GM21717 (cell line): ENCODE measurements around the gene ATG12.
A peak's percentile ranks its signal among the peaks of the same experiment; 100 is the strongest.
"Not testable (repeated sequence)": the region's sequence is repeated elsewhere in the genome, so short reads cannot be mapped to it uniquely, and the experiment has no call there.

ENCODE experiments used
- ATAC-seq: cut with Tn5 transposase; IDR thresholded peaks from one replicate; pipeline ENCODE4 v1.9.1; 2021; ENCODE audit warnings: mild to moderate bottlenecking, moderate library complexity; ENCODE audit not compliant: unreplicated experiment

The ATG12 gene

DNA sequence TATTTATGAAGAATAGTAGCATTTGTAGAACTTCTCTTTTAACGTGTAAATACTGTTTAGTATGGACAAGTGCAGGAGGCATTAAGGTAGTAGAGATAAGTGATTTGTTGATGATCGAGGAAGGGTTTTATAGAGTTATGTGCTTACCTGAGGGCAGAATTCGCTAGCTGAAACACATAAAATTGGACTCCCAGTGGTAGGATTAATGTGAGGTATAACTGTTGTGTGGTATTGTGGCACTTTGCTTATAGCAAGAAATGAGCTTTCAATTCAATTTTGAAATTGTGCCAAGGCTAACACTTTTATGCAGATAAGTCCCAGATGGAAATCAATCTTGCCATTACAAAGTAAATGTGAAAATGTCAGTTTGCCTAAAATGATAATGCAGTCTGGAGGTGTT, 1.6 kb upstream of the ATG12 start:
- ATAC-seq = no peak

DNA sequence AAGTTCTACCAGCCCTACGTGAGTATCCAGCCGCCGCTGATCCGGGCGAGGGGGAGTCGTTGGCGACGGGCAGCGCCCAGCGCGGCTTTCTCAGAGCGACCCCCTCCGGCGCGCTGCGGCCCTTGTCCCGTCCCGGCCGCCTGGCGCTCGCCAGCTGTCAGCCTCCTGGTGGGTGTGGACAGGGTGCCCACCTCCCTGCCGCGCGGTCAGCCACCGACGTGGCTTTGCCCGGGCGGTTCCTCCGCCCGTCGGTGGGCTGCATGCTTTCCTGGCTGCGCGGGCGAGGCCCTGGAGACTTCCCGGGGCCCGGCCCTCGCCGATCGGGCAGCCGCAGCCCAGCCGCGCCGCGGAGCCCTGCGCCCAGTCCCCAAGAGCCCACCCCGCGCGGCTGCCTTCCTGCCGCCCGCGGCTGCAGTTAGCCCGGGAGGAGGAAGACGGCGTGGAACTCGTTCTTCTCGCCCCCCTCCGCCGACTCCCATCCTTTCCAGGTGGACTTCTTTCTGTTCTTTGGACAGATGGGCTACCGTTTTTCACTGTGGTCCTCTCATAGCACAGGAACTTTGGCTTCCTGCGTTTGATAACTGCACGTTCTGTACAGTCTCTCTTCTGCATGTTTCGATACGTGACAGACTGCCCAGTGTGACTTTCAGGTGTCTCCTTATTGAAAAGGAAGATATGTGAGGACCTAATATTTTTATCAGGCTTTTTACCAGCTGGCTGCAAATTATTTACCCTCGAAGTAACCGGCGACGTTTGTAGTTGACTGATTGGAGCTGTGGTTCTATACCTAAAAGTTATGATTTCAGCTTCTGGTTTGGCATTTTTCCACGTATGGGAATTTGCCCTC, 947 bp upstream of the ATG12 start:
- peak; percentile 34 for ATAC-seq

DNA sequence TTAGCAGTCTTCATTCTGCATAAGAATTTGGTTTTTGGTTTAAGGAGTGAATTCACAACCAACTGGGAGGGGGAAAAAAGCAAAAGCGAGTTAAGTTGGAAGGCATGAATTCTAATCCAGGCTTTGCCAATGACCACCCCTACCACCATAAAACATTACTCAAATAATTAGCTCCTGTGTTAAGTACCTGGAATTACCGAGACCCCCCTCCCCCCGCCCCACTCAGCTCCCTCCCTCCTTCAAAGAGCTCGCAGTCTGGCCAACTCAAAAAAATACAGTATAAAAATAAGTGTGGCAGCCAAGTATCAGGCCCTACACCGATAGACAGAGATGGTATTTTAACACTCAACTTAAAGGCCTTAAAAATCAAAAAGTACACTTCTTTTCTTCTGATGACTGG, 492 bp downstream of the ATG12 start:
- ATAC-seq = no peak

DNA sequence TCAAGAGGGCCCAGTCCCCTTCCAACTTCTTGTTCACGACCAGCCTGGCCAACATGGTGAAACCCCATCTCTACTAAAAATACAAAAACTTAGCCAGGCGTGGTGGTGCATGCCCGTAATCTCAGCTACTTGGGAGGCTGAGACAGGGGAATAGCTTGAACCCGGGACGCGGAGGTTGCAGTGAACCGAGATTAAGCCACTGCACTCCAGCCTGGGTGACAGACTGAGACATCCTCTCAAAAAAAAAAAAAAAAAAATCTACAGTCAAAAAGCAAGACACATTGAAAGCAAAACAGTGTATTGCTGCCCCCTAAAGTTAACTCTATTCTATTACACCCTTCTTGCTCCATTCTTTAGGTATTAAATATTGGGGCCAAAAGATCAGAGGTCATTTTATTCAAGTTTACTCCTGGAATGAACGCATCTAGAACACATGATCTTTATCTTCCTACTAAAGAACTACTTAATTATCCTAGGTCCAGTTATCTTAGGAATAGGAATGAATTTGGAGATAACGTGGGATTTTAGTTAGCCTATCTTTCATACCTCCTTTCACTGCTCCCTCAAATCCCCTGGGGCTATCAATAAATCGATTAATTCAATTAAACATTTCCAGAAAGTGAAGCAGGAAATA, 2.4 kb downstream of the ATG12 start:
- ATAC-seq = peak; percentile 15

DNA sequence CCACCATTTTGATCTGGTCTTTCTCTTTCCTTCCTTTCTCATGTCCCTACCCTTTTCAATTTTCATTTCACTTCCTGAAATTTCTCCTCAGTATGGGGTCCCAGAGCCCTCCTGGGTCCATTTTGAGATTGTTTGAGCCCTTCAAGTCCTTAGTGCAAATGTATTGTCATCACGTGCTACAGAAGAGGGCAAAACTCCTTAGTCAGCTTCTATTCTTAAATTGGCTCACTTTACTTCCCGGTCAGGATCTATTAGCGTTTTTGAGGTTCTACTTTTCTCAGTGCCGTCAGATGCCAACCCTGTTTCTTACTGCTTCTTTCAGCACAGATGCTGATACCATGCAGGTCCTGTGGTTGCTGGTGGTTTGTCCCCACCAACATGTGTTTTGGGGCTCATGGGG, 5.9 kb downstream of the ATG12 start:
- ATAC-seq = no peak

DNA sequence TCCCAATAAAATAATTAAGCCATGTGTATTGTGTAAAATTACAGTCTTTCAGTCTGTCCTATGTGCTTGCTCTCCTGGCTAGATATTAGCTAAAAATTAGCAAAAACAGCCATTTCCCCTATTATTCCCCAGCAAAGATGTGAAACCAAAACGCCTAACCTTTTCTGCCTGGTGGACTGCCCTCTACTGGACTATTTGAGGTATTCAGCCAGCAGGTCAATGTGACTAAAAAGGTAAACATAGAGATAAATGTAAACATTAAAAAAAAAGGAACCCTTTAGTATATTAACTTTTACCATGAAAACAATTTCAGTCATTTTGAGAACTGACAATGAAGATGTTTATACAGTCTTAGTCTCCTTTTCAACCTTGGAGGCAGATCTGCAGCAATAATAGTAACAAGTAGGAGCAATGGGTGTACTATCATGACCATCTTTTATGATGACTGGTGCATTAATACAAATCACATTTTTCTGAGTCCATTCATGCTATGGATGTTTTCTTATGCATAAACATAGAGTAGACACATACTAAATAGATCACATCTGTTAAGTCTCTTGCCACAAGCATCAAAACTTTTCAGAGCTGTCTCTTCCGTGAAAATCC, 10.1 kb downstream of the ATG12 start:
- ATAC-seq = no peak

DNA sequence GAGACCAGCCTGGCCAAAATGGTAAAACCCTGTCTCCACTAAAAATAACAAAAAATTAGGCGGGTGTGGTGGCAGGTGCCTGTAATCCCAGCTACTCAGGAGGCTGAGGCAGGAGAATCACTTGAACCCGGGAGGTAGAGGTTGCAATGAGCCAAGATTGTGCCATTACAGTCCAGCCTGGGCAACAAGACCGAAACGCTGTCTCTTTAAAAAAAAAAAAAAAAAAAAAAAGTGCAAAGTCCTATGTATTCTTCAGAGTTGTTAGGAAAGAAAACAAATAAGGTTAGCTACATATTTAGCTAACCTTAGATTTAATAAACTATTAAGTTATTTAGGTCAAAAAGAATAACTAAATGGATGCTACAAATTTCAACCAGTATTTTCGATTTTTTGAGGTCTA, 11.5 kb downstream of the ATG12 start:
- ATAC-seq = no peak

DNA sequence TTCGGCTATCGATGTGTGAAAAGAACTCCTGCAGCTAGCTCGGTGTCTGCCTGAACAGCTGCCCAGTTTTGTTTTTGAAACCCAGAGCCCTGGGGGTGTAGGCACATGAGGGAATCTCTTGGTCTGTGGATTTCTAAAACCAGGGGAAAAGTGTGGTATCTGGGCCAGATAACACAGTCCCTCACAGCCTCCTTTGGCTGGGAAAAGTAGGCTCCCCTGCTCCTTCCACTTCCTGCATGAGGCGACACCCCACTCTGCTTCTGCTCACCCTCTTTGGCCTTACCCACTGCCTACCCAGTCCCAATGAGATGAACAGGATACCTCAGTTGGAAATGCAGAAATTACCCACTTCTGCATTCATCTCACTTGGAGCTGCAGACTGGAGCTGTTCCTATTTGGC, 15.4 kb downstream of the ATG12 start:
- ATAC-seq = no peak

DNA sequence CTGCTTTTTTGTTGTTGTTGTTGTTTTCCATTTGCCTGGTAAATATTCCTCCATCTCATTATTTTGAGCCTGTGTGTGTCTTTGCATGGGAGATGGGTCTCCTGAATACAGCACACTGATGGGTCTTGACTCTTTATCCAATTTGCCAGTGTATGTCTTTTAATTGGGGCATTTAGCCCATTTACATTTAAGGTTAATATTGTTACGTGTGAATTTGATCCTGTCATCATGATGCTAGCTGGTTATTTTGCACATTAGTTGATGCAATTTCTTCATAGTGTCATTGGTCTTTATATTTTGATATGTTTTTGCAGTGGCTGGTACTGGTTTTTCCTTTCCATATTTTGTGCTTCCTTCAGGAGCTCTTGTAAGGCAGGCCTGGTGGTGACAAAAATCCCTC, 16.4 kb downstream of the ATG12 start:
- not testable (repeated sequence) for ATAC-seq

DNA sequence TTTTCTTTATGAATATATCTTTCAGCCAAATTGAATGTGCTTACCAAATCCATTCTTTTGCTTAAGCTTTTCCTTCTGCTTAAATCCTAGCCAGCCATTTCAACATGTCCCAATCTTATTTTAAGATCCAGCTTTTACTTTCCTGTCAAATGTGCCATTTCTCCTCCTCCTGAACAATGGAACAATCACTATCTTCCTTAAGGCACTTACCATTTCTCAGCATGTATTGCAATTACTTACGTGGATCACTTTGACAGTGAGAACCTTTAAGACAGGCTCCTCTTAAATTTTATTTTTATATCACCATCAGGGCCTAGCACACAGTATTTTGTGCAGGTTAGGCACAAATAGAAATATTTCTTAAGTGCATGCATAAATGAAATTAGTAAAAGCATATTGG, 20.5 kb downstream of the ATG12 start:
- no peak for ATAC-seq

DNA sequence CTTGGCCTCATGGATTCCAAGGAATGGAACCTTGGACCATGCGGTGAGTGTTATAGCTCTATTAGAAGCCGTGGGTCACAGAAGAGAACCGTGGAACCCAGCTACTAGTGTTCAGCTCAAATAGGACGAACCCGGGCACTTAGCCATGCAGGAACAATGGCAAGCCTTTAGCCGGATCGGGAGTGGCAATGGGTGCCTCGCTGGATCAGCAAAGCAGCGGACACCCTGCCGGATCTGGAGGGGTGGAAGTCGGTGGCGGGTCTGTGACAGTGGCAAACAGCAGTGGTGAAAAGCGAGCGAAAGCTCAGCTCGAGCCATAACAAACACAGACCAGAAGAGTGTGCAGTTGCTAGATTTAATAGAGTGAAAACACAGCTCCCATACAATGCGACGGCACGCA, 22.5 kb downstream of the ATG12 start:
- ATAC-seq = no peak

DNA sequence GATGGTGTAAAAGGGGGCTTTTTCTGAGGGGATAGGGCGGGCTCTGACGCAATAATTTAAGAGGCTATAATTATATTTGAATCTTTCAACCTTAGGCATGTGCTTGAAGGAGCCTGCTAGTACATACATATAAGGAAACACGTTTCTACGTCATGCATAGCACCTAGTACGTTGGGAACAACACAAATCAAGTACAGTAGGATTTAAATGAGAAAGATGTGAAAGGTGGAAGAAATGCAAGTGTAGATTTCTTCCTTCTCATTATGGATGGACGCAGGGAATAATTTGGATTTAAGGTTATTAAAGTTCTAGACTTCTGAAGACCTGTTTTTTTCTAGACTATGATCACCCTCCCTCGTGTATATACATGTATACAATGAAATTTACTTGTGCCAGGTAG, 24.0 kb downstream of the ATG12 start:
- ATAC-seq = no peak

DNA sequence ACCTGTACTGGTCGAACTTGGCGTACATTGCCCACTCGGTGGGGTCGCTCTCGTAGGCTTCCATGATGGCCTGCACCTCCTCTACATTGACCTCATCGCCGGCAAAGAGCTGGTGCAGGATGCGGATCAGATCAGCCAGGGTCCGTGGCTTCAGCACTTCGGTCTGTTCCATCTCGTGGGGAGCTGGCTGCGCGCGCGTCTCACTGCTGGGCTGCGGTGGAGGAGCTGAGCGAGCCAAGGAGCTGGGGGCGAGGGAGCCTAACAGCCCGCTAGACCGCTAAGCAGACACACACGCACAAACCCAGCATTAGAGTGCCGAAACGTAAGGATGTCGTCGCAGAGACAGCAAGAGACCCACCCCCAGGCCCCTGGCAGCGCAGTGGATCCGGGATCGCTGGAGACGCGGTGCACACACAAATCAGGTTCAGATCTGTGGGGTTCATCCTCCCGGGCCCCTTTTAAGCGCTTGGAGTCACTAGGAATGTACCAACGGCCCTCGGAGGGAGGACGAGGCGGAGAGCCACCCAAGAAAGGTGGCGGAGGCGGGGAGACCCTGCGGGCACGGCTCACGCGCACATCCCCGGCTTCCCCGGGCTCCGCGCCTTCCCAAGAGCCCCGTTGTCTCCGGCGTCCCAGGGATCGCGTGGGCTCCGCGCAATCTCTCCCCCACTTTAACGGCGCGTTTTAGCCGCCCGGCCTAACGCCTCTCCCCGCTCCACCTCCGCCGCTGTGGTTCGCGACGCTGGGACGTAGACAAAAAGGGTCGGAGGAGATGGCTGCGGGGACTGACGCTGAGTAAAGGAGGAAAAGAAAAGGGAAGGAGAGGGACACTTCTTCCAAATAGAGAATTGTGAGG, 24.9 kb downstream of the ATG12 start, which contains the start of gene CDO1:
CDO1 (minus strand) TSS at position 434 of the 856 bp plus-strand sequence; CDS start at position 172, 262 bp downstream.
- no peak for ATAC-seq

DNA sequence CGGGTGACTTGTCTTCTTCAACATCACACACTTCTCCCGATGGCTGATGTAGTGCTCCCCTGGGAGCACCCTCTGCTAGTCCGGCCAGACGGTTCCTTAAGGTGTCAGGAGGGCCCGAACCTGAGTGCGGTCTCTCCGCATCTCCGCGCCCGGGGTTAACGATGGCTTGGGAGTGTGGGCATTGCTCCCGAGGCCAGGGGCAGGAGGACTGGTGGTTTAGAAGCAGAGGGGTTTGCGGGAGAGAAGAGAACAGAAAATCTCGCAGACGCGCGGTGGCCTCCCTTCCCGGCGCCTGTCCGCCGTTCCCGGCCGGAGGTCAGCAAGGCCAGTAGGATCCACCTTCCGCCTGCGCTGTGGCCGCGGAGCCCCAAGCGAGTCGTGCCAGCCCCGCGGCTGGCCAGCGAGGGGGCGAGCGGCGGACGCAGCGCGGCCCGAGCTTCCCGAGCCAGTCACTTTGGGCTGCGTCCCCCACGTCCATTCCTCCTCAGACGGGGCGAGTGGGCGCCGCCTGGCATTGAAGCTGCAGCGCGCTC, 25.6 kb downstream of the ATG12 start:
- no peak for ATAC-seq

DNA sequence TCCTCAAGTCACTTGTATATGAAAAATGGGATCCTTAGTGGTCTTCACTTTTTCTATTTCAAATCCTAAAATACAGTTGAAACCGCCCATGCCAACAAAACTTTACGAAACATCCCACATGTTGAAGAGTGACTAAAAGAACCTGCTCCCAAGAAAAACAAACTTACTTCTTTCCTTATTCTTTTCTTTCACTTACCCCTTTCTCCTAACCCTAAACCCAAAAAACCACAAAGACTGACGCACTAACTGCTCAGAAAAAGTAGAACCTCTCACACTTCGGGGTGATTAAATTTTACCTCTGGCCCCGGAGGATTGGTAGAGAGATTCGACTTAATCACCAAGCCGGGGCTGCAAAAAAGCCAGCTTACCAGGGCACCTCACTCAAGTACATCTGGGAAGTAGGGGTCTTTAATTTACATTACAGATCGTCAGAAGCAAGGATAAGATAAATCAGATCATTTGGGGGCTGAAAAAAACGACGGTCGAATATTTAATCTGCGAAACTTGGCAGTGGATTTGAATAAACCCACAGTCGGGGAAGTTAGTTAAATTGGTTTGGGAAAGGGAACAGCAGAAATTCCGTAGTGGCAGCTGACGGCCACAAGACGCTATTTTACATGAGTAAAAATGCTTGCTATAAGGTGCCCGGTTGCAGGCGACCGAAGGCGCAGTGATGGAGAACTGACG, 26.2 kb downstream of the ATG12 start:
- ATAC-seq = no peak

DNA sequence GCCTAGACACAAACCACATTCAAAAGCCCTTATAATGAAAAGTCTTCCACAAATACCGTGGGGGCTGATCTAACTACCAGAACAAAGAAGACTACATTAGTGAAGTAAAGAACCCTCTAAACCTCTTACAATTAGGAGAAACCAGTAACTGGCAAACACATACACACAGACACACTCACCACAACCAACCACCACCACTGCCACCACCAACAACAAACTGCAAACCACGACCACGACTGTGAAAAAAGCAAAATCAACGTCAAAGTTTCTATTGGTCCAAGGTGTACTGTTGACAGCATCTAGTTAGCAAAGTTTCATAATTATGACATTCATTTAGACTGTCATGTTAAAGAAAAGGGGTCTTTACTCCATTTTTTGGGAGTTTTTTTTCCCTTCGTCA, 27.6 kb downstream of the ATG12 start:
- ATAC-seq = no peak

DNA sequence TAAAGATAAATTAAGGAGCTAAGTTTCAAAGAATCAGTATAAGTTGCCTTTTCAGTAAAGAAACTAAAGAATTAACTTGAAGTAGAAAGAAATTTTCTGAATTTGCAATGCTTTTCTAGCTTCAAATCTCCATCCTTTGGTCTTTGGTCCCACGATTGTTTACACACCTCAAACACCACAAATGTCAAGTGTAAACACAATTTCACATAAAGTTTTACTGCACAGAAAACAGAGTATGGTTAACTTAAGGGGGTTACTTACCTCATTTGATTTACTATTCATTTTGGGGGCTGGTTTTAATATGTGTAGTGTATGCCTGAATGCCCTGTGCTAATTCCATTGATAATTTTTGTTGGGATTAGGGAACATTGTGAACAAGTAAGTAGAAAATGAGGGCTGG, 29.0 kb downstream of the ATG12 start:
- no peak for ATAC-seq

DNA sequence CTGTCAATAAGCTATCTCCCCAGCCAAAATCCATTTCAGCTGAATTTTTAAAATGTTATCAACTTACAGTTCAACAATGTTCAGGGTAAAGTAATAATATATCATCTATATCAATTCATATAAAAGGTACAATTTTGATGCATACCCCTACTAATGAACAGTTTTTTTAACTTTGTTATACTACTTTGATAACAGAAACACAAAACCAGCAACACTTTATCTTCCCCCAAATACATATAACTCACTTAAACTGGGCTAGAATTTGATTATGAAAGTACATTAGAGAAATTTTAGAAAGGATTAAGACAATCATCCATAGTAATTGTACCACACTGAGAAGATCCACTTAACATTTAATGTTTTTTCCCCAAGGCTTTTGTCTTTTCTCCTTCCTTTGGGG, 30.0 kb downstream of the ATG12 start:
- no peak for ATAC-seq

DNA sequence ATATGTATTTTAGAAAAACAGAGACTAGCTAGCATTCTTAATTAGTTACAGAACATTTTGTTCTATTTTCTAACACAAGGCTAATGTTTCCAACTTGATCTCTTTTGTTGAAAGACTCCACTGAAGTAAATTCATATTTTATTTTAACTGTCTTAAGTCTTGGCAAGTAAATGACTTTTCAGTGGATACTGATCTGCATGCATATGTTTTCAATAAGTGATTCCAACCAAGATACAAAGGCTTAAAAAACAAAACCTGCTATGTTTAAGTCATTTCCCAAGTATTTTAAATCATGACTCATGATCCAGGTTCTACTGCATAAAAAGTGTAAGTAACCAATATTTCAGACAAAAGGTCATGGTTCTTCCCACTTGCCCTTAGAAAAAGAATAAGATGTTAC, 30.6 kb downstream of the ATG12 start:
- no peak for ATAC-seq

DNA sequence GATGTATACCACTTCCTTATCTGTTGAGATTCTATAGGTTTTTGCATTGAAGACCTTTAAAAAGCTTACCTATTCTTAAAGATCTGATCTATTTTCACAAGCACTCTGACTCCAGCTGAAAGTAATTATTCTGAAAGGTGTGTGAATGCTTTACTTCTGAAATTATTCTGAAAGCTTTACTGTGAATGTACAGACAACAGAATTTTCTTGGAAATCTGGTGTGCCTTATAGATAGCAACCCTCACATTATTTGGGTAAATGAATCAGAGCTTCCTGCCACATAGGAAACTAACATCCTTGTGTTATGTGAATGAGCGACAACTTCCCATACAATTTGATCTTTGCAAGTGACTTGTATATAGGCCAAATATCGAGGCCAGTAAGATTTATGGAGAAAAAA, 31.4 kb downstream of the ATG12 start:
- no peak for ATAC-seq
